Endothelial cell of umbilical vein (primary cell): ENCODE results near the gene ZNRF3. TPM values are rescaled to one million over a fixed set of nuclear protein-coding genes. Genes with fewer than 3 reads are reported as not detected.

Experiments
- BruUV-seq: library from RNA; stranded (reverse); fragments of 400-500 nt; replicated peaks from 2 replicates; lab custom pipeline; 2021; lab: Mats Ljungman, UMichigan
- CTCF ChIA-PET: fragments of 300-600, 350-600 bp; sonication (Branson Sonifier 250); formaldehyde crosslinking; loops from one replicate; lab custom pipeline; 2021; ENCODE audit warnings: antibody characterized with exemption, inconsistent platforms; lab: Charles Lee
- POLR2A ChIA-PET: fragments of 300-600, 350-600 bp; sonication (Branson Sonifier 250); formaldehyde crosslinking; loops from one replicate; lab custom pipeline; 2021; ENCODE audit warnings: antibody characterized with exemption, inconsistent platforms; lab: Charles Lee
- DNase-seq: peaks from one replicate; pipeline ENCODE4 v3.0.0-alpha.2; 2011; ENCODE audit warnings: low read depth, low spot score
- FAIRE-seq: peaks from 2 replicates; lab custom pipeline; 2011; peaks lifted over from hg19 to GRCh38; lab: Jason Lieb, UNC
- H2AFZ ChIP-seq: 2 replicates; pipeline ENCODE4 v1.6.0; 2012; ENCODE audit warnings: low read depth, low read length, control low read depth, inconsistent platforms
- H3K27ac ChIP-seq: 2 replicates; pipeline ENCODE4 v1.5.1; 2011; ENCODE audit warnings: low read depth, mild to moderate bottlenecking, control low read depth, low read length, moderate library complexity; ENCODE audit not compliant: insufficient read depth
- H3K27me3 ChIP-seq, 2 experiments: 2 replicates each; pipeline versions ENCODE4 v1.6.0 to v1.6.1; 2011; ENCODE audit warnings: low read length in 2 of 2, mixed read lengths in 1 of 2; ENCODE audit not compliant: control insufficient read depth in 2 of 2, insufficient read depth in 2 of 2
- H3K36me3 ChIP-seq, 2 experiments: 2 replicates in 1 of 2; 3 replicates in 1 of 2; pipeline ENCODE4 v1.5.1; 2011; ENCODE audit warnings: low read length in 2 of 2, mild to moderate bottlenecking in 1 of 2, moderate library complexity in 1 of 2; ENCODE audit not compliant: control insufficient read depth in 2 of 2, insufficient read depth in 2 of 2; ENCODE audit errors: extremely low read depth in 1 of 2
- H3K4me1 ChIP-seq: 3 replicates; pipeline ENCODE4 v1.5.1; 2011; ENCODE audit warnings: mild to moderate bottlenecking, low read length; ENCODE audit not compliant: control insufficient read depth, insufficient read depth; ENCODE audit errors: extremely low read depth
- H3K4me2 ChIP-seq: 2 replicates; pipeline ENCODE4 v1.6.1; 2011; ENCODE audit warnings: low read length, control low read depth, mixed read lengths; ENCODE audit not compliant: insufficient read depth
- H3K4me3 ChIP-seq, 3 experiments: fragments of 200-600 bp in 1 of 3; sonication (generic), shearing (Covaris generic) in 1 of 3; replicated peaks in 1 of 3; 2 replicates each; pipeline ENCODE4 v1.5.1; 2011 to 2016; ENCODE audit warnings: control low read depth in 3 of 3, low read length in 3 of 3, mild to moderate bottlenecking in 2 of 3, inconsistent platforms in 1 of 3, low read depth in 1 of 3, moderate library complexity in 1 of 3; ENCODE audit not compliant: insufficient read depth in 1 of 3
- H3K79me2 ChIP-seq: 2 replicates; pipeline ENCODE4 v1.6.0; 2012; ENCODE audit warnings: low read length, inconsistent platforms; ENCODE audit not compliant: control insufficient read depth, insufficient read depth
- H3K9ac ChIP-seq: replicated peaks from 2 replicates; pipeline ENCODE3; 2011; ENCODE audit warnings: low read length, control low read depth; ENCODE audit not compliant: insufficient read depth; ENCODE audit errors: extremely low read depth
- H3K9me1 ChIP-seq: replicated peaks from 3 replicates; pipeline ENCODE4 v1.6.0; 2011; ENCODE audit warnings: mild to moderate bottlenecking, low read length; ENCODE audit not compliant: control insufficient read depth, insufficient read depth; ENCODE audit errors: extremely low read depth
- H3K9me3 ChIP-seq: replicated peaks from 2 replicates; pipeline ENCODE4 v1.5.1; 2012; ENCODE audit warnings: low read length, inconsistent platforms; ENCODE audit not compliant: control insufficient read depth, insufficient read depth
- H4K20me1 ChIP-seq: replicated peaks from 2 replicates; pipeline ENCODE3; 2011; ENCODE audit warnings: mild to moderate bottlenecking, low read length; ENCODE audit not compliant: control insufficient read depth, insufficient read depth; ENCODE audit errors: extremely low read depth
- CTCF ChIP-seq, 2 donors: IDR thresholded peaks; 1 replicate in 1 of 2; 2 replicates in 1 of 2; pipeline ENCODE4 v1.5.1; 2011; ENCODE audit warnings: low read length in 2 of 2, mild to moderate bottlenecking in 2 of 2, moderate library complexity in 2 of 2, control low read depth in 1 of 2, inconsistent platforms in 1 of 2, low read depth in 1 of 2; ENCODE audit not compliant: insufficient read depth in 1 of 2; ENCODE audit errors: extremely low read depth in 1 of 2
- EZH2 ChIP-seq: IDR thresholded peaks from 2 replicates; pipeline ENCODE4 v1.6.1; 2012; ENCODE audit warnings: borderline replicate concordance, low read depth, mild to moderate bottlenecking, moderate library complexity, low read length, inconsistent platforms; ENCODE audit not compliant: severe bottlenecking
- FOS ChIP-seq: IDR thresholded peaks from 2 replicates; pipeline ENCODE4 v1.6.1; 2011; ENCODE audit warnings: mild to moderate bottlenecking, low read length, moderate library complexity, borderline replicate concordance; ENCODE audit not compliant: insufficient read depth
- GATA2 ChIP-seq: IDR thresholded peaks from 2 replicates; pipeline ENCODE4 v1.7.0; 2011; ENCODE audit warnings: low read depth, mild to moderate bottlenecking, moderate library complexity, mixed read lengths, low read length; ENCODE audit not compliant: insufficient read length, insufficient read depth
- JUN ChIP-seq: IDR thresholded peaks from 2 replicates; pipeline ENCODE4 v1.6.1; 2011; ENCODE audit warnings: borderline replicate concordance, low read depth; ENCODE audit not compliant: insufficient read length, insufficient read depth
- MAX ChIP-seq: IDR thresholded peaks from 2 replicates; pipeline ENCODE4 v1.6.1; 2011; ENCODE audit not compliant: insufficient read depth, insufficient read length
- MYC ChIP-seq: IDR thresholded peaks from one replicate; pipeline ENCODE4 v1.6.1; 2011; ENCODE audit warnings: mild to moderate bottlenecking, low read depth, low read length
- POLR2A ChIP-seq: IDR thresholded peaks from 2 replicates; pipeline ENCODE4 v1.6.1; 2012; ENCODE audit warnings: low read depth, mild to moderate bottlenecking, control low read depth, low read length
- POLR2AphosphoS5 ChIP-seq: IDR thresholded peaks from 2 replicates; pipeline ENCODE4 v1.6.1; 2012; ENCODE audit warnings: low read depth, mild to moderate bottlenecking, control low read depth, low read length, moderate library complexity; ENCODE audit not compliant: insufficient read depth
- dilution Hi-C: fragments of 300-500 bp; cut with MboI; formaldehyde crosslinking; loops from one replicate; pipeline ENCODE4 v1.15.0; 2019; ENCODE audit warnings: low sequenced_read_pairs; ENCODE audit not compliant: extremely low pct_ligation_motif_present
- intact Hi-C: fragments of 100-400 bp; cut with micrococcal nuclease; formaldehyde crosslinking; loops from one replicate; pipeline ENCODE4 v1.10.0; 2022
- polyA plus RNA-seq, 4 experiments: library from polyadenylated mRNA; depleted of rRNA in 3 of 4; stranded (reverse) in 3 of 4; unstranded in 1 of 4; fragments of >200 nt; gene quantifications; 2 replicates each; pipeline versions ENCODE4 v1.2.1 to v1.2.3, GENCODE V29; 2011 to 2012; ENCODE audit warnings: missing spikeins in 1 of 4
- total RNA-seq: library from RNA; stranded (reverse); gene quantifications from 2 replicates; pipeline ENCODE4 v1.2.3, GENCODE V29; 2021

ZNRF3 gene
- total and polyA plus RNA-seq, 2 donors (not counting 3 experiments of a cell fraction or from before 2014, with no cell fraction given), result 2.7 to 5.2 TPM

- no peaks in the 10 kb centered on the region for H3K79me2 ChIP-seq
- H3K9me3 ChIP-seq, result no peaks in the 10 kb centered on the region
- dilution Hi-C loops, result loop anchor here (25.0 kb wide), 1 partner anchor 102 kb away; no protein-coding TSS in a partner anchor
- no peak for TF ChIP-seq JUN
- TF ChIP-seq POLR2AphosphoS5, result no peak
- TF ChIP-seq CTCF (IDR thresholded peaks at IDR 0.05; ENCODE audit: extremely low read depth in 1 of 2, insufficient read depth in 1 of 2, low read depth in 1 of 2, low read length in 2 of 2), result no peak
- no peak for TF ChIP-seq MYC
- no peak for TF ChIP-seq GATA2
- no peak for TF ChIP-seq POLR2A
- no peak for TF ChIP-seq FOS
- TF ChIP-seq MAX, result no peak
- TF ChIP-seq EZH2, result no peak
- no peaks in the 10 kb centered on the region for H3K4me1 ChIP-seq
- no peak overlapping the region for H3K27ac ChIP-seq
- ChIA-PET POLR2A (no interaction called here), CTCF (interaction anchor here (1.4 kb wide), 1 partner anchor 130 kb away, joined by 4 read pairs; no protein-coding TSS in a partner anchor)
- H3K36me3 ChIP-seq, result no peaks in the 10 kb centered on the region
- FAIRE-seq (no peak), DNase-seq (no peak)
- no peak overlapping the region for H2AFZ ChIP-seq
- peaks cover 2% of the 10 kb centered on the region for H4K20me1 ChIP-seq
- H3K4me3 ChIP-seq, result no peak overlapping the region
- no peaks in the 10 kb centered on the region for H3K27me3 ChIP-seq
- intact Hi-C loops, result no loop called here
- H3K4me2 ChIP-seq, result no peak overlapping the region
- no peaks in the 10 kb centered on the region for H3K9me1 ChIP-seq
- BruUV-seq, result no TSS peak
- no peak overlapping the region for H3K9ac ChIP-seq
Observed at GRCh38 chr22:28910569-28911303, 27.4 kb downstream of the ZNRF3 start.
